GM12878 (cell line): ENCODE measurements around the gene GSS.

Source experiments
- RAD21 ChIP-seq: IDR thresholded peaks from 2 replicates; pipeline ENCODE4 v1.6.1; 2011; ENCODE audit warnings: mild to moderate bottlenecking, low read depth, low read length, moderate library complexity; ENCODE audit not compliant: insufficient read depth
- REST ChIP-seq: IDR thresholded peaks from 2 replicates; pipeline ENCODE4 v1.6.1; 2012; ENCODE audit warnings: mild to moderate bottlenecking, low read depth, low read length

- TF ChIP-seq RAD21 (no peak), REST (no peak)
Measured at GRCh38 chr20:35000922-35001595, 45.5 kb upstream of the GSS start.
